Femur (tissue), 1 donor: Measurements from ENCODE around the gene MDFIC.

Experiments used
- DNase-seq: peaks from one replicate; pipeline ENCODE4 v3.0.0-alpha.2; 2017

Gene MDFIC

GRCh38 chr7:114929570-114929969 is 7.7 kb downstream of the MDFIC start:
- no peak for DNase-seq

DNA sequence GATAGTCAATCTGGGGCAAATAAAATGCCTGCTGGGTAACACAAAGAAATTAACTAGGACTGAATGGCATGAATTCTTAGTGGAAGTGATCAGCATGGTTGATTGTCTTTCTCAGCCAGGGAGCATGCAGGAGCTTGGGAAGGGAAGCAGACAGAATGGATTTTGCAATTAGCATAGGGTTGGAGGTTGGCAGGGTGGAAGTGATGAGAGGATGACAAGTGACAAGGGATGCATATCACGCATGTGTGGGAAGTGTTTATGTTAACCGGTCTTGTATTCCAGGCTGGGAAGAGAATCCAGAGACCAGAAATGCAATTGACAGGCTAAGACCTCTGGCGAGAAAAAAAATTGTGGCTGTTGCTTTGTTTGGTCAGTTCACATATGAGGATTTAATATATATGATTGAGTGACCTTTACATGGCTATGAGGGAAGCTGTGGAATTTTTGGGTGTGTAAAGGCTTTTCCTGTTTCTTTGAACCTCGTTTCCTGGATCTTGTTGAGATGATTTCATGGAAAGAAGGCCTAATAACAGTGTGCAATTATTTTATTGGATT is 8.3 kb downstream of the MDFIC start:
- DNase-seq: no peak

- DNase-seq: no peak
These were observed 9.1 kb downstream of the MDFIC start for GRCh38 chr7:114930829-114931655.

DNA sequence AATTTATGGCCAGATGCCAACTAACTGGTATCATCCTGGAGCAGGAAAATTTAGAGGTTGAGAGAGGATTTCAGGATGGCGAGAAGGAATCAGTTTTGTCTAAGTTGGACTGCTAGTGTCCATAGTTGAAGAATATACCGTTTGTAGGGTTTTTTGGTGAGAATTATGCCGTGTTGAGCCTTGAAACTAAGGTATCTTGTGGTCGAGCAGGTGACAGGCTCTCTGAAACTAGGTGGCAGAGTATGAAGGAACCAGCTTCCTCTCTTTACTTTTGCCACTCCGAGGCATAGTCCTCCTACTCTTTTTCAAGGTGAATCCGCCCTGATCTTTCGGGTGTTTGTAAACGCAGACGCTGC is 9.7 kb downstream of the MDFIC start:
- no peak for DNase-seq

DNA sequence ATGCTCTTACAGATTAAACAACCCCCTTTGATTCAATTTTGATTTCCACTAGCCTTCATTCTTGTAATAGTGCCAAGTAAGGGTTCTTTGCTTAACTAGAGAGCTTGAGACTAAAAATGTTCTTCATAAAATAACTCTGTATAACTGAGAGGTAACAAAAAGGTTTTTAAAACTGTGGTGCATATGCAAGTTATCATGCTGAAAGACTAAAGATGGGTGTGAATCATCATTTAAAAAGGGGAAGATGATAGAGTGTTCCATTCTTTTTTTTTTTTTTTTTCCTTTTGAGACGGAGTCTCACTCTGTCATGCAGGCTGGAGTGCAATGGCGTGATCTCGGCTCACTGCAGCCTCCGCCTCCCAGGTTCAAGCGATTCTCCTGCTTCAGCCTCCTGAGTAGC is 11.1 kb downstream of the MDFIC start:
- no peak for DNase-seq

DNA sequence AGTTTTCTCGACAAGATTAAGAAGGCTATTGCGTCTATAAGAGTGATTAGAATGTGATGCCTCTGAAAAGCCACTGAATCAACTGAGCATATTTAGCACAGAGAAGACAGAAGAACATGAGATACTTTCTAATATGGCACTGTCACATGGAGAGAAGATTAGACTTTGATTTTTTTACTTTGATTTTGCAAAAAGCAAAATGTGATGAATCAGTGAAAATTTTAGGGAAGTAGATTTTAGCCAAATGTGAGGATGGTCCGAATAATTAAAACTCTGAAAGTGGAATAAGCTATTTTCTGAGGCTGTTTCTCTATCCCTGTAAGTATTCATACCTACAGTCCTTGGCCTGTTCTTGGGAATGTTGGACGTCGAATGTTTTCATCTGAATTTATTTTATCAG is 11.8 kb downstream of the MDFIC start:
- no peak for DNase-seq

DNA sequence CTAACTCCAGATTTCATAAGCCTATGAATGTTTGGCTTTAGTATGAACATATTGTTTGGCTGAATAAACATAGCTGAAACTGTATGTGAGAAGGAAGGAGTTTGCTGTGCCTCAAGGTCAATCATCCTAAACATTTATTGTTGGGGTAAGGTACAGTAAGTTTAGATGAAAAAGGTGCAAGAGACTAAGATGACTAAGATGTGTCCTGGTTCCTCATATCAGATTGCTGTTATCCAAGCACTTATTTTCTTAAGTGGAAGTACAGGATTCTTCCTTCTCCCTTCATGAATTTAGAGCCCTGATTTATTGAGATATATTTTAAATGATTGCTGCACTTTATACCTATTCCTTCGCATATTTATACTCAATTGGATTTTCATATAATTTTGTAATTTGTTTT is 12.2 kb downstream of the MDFIC start:
- DNase-seq: no peak

DNA sequence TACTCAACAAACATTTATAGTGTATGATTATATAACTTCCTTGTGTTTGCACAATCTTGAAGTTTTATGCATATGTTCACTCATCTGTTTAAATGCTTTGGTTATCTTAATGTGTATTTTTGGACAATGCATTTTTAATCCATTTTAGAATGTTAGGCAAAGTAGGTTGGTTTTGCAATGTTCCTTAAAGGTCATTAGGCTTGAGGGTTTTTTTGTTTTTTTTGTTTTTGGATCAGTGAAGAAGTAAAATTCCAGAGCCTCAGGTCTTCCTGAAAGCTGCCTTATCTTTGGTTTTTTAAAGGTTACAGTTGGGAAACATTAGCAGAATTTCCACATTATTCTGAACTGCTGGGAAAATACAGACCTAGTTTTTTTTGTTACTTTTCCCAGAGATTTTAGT is 12.8 kb downstream of the MDFIC start:
- no peak for DNase-seq

- no peak for DNase-seq
These were observed 14.6 kb downstream of the MDFIC start for GRCh38 chr7:114936471-114936870.

GRCh38 chr7:114937446-114937845 is 15.6 kb downstream of the MDFIC start:
- no peak for DNase-seq

- no peak for DNase-seq
These were observed 16.9 kb downstream of the MDFIC start for GRCh38 chr7:114938785-114939184.

DNA sequence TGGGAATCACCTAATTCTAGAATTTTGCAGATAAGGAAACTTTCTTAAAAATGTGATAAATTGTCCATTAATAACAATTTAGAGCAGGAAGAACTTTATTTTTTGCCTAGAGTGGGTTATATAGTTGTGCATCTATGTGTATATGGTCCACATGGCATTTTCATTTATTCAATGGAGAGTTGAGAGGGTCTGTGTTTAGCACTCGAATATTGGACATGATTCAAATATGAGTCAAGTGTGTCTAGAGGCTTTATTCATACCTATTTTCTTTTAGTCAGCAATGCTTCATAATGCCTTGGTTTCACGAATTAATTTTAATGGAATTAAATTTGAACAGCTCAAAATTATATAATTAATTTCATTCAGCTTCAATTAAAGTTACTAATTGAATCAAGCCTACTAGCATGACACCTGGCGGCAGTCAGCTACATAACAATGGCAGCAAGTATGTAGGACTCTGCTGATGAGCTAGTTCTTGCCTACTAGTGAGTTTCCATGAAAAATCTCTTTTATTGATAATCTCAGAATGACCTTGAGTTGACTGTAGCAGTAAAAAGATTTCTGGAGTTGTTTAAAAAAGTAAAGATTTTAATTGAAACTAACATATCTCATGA is 17.7 kb downstream of the MDFIC start:
- no peak for DNase-seq

GRCh38 chr7:114940220-114940619 is 18.3 kb downstream of the MDFIC start:
- DNase-seq: no peak

- DNase-seq: no peak
These were observed 19.8 kb downstream of the MDFIC start for GRCh38 chr7:114941692-114942091.

- DNase-seq: no peak
These were observed 20.7 kb downstream of the MDFIC start for GRCh38 chr7:114942446-114943175.

DNA sequence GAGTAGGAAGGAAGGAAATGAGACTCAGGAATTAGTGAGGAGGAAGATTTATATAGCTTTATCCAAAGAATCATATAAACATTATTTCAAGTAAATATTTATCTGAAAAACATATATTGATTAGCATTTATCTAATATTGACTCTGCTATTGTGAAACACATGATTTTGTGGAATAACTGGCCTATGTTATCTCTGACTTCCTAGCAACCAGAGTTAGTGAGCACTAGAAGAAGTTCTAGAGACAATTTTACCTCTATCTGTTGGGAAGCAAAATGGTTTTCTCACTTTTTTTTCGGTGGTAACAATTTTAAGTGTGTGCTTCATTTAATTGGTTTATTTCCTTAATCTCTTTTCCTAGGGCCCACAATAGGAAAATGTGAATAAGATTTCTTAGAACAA is 21.6 kb downstream of the MDFIC start:
- DNase-seq: no peak

DNA sequence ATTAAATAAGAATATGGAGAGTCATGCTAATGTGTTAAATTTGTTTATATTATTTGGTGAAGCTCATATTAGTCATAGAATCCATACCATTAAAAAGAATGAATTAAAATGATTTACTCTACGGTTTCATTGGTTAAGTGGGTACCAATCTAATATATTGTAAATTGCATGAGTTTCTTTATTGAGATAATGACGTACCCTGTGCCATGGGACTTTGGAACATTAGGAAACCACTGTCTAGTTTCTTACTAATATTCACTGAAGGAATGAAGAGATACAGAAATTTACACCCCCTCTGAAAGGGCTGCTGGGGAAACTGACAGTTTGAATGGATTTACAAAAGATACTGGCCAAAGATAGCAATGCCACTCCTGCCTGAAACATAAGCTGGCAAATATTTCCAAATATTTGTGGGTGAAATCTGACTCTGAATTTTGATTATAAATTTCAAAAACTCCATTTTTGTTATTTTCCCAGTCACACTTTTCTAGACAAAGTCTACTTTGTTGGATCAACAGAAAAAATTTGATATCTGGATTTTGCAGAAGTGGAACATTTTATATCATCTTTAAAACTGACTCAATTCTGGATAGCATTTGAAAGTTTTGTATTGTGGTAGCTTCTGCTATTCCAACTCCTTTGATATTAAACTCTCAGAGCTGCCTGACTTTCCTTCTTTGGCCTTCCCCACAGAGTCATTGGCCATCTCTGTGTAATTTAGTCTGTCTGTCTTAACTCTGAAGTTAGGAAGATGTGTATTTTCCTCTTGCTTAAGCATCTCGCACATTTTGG is 22.3 kb downstream of the MDFIC start:
- DNase-seq: no peak

DNA sequence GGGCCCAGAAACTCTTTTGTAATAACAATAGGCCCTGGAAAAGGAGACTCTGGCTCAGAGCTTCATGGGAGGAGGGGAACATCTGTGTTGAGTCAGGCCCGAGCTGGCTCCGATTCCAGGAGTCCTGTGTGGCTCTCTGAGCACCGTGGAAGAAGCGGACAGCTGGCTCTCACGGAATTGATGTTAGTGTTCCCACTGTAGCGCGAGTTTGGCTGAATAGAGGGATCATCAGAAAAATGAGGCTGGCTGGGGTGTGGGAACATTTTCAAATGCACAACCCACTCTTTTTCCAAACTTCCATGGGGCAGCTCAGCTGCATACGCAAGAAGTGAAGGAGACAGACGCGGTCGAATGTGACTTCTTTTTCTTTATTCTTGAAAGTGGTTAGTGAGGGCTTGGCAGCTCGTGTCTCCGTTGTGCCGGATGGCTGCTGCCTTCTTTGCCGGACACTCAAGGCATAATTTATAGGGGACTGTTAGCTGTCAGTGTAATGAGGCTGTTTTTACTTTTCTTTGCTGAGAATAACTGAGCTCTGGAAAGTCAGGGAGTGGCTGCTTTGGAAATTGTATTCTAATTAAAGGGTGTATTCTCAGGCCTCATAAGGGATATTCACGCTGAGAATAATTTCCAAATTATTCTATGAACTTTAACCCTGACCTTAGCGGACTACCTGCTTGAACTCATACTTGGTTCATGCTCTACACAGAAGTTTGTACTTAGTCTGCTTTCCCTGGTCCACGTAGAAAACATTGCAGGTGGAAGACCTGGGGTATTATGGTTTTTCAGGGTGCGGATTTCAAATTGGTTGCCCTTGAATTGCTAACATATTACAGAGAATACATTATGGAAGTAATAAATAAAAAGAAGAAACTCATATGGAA is 23.1 kb downstream of the MDFIC start:
- DNase-seq: peak; percentile 93

GRCh38 chr7:114949231-114949630 is 27.3 kb downstream of the MDFIC start:
- no peak for DNase-seq

- no peak for DNase-seq
These were observed 30.4 kb downstream of the MDFIC start for GRCh38 chr7:114952296-114952695.

DNA sequence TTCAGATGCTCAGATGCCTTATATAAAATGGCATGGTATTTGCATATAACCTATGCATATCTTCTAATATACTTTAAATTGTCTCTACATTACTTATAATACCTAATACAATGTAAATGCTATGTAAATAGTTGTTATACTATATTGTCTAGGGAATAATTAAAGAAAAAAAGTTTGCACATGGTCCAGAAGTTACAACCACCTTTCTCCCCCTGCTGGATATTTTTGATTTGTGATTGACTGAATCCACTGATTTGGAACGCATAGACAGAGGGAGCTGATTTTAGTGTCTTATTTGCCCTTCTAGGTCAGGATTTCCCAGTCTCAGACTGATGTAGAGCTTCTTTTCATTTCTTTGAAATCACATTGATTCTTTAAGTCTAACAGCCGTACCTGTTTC is 31.8 kb downstream of the MDFIC start:
- no peak for DNase-seq

DNA sequence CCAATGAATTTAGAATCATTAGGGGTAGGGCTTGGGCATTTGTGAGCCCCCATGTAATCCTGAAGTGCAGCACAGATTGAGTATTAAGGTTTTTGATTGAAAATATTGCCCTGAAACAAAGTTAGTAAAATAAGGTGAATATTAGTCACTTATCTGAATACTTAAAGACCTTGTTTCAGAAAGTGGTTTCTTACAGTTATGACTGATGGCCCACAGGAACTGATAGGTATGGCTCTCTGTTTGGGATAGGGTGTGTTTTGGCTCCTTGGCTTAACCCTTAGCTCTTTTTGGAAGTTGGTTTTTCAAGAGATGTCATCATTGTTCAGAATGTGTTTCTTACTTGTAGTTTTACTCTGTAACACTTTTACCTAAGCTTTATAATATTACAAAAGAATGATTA is 34.8 kb downstream of the MDFIC start:
- DNase-seq: no peak
